HG03066 (cell line): Measurements from ENCODE around the gene SLC5A4.

ENCODE experiments used
- ATAC-seq: cut with Tn5 transposase; IDR thresholded peaks from one replicate; pipeline ENCODE4 v1.9.1; 2021; ENCODE audit warnings: low read depth; ENCODE audit not compliant: unreplicated experiment

Gene SLC5A4

GRCh38 chr22:32236970-32237369, 18.2 kb downstream of the SLC5A4 start:
- no peak for ATAC-seq

- ATAC-seq: no peak
These were observed 22.1 kb downstream of the SLC5A4 start for GRCh38 chr22:32233091-32233490.

- no peak for ATAC-seq
These were observed 22.8 kb downstream of the SLC5A4 start for GRCh38 chr22:32232191-32232830.

GRCh38 chr22:32226326-32227104, 28.6 kb downstream of the SLC5A4 start:
- ATAC-seq: no peak

- no peak for ATAC-seq
These were observed 32.2 kb downstream of the SLC5A4 start for GRCh38 chr22:32222991-32223390.

- ATAC-seq: no peak
These were observed 36.1 kb downstream of the SLC5A4 start for GRCh38 chr22:32219026-32219425.

- ATAC-seq: no peak
These were observed 36.7 kb downstream of the SLC5A4 start for GRCh38 chr22:32218470-32218869.

GRCh38 chr22:32217465-32217864, 37.7 kb downstream of the SLC5A4 start:
- ATAC-seq: no peak

- ATAC-seq: no peak
These were observed 38.2 kb downstream of the SLC5A4 start for GRCh38 chr22:32216911-32217310.

GRCh38 chr22:32211011-32211410, 44.1 kb downstream of the SLC5A4 start:
- ATAC-seq: no peak

- no peak for ATAC-seq
These were observed 46.5 kb downstream of the SLC5A4 start for GRCh38 chr22:32208681-32209080.

GRCh38 chr22:32207971-32208480, 47.1 kb downstream of the SLC5A4 start:
- ATAC-seq: no peak

- ATAC-seq: no peak
These were observed 48.1 kb downstream of the SLC5A4 start for GRCh38 chr22:32206774-32207758.

- ATAC-seq: no peak
These were observed 49.0 kb downstream of the SLC5A4 start for GRCh38 chr22:32205974-32206773.

- ATAC-seq: no peak
These were observed 50.1 kb downstream of the SLC5A4 start, which contains the start of gene RFPL2 for GRCh38 chr22:32204856-32205722. Gene RFPL2 (minus strand): TSS chr22:32205073. CDS start chr22:32202451, 2,622 bp downstream.

- ATAC-seq: no peak
These were observed 50.9 kb downstream of the SLC5A4 start for GRCh38 chr22:32204040-32204855.

GRCh38 chr22:32203181-32204039, 51.7 kb downstream of the SLC5A4 start:
- ATAC-seq: no peak
